NCI-H2081 (cell line): ENCODE data around the gene NR4A3.

Experiments used
- DNase-seq, 2 experiments: peaks; one replicate each; lab custom pipeline; 2025; lab: John Stamatoyannopoulos, UW

NR4A3 gene

GRCh38 chr9:99878651-99879050, 57.0 kb downstream of the NR4A3 start:
- DNase-seq: no peak

GRCh38 chr9:99881769-99882168, 60.1 kb downstream of the NR4A3 start:
- no peak for DNase-seq

GRCh38 chr9:99885747-99886146, 64.1 kb downstream of the NR4A3 start:
- DNase-seq: no peak

GRCh38 chr9:99889120-99889519, 67.4 kb downstream of the NR4A3 start:
- no peak for DNase-seq

- DNase-seq: no peak
These were observed 73.1 kb downstream of the NR4A3 start for GRCh38 chr9:99894826-99895225.

GRCh38 chr9:99895510-99895909, 73.8 kb downstream of the NR4A3 start:
- DNase-seq: no peak

GRCh38 chr9:99896119-99896518, 74.4 kb downstream of the NR4A3 start:
- DNase-seq: no peak

- DNase-seq: no peak
These were observed 81.7 kb downstream of the NR4A3 start for GRCh38 chr9:99903393-99903792.

GRCh38 chr9:99905833-99906402, 84.2 kb downstream of the NR4A3 start:
- DNase-seq: no peak

- peak; percentile 61 to 83 for DNase-seq
These were observed 84.9 kb downstream of the NR4A3 start, which contains the start of gene STX17 for GRCh38 chr9:99906403-99907207. TSS of gene STX17 (plus strand) at chr9:99906654. CDS start at chr9:99915240, 8,586 bp downstream.

GRCh38 chr9:99907208-99907532, 85.5 kb downstream of the NR4A3 start:
- DNase-seq: no peak

GRCh38 chr9:99911600-99911999, 89.9 kb downstream of the NR4A3 start:
- DNase-seq: no peak
